Fibroblast of lung (primary cell): ENCODE measurements around the gene UGT2B11. TPM values are rescaled to one million over a fixed set of nuclear protein-coding genes. Genes with fewer than 3 reads are reported as not detected.
"Not testable (repeated sequence)": the region's sequence is repeated elsewhere in the genome, so short reads cannot be mapped to it uniquely, and the experiment has no call there.

Experiments used
- DNase-seq, 2 donors: peaks; one replicate each; pipeline versions ENCODE4 v3.0.0 to v3.0.0-alpha.2; 2010; ENCODE audit warnings: low read depth in 2 of 2
- H2AFZ ChIP-seq: 2 replicates; pipeline ENCODE4 v1.5.1; 2012; ENCODE audit warnings: low read length, control low read depth, inconsistent platforms
- H3K27ac ChIP-seq: 2 replicates; pipeline ENCODE4 v1.5.1; 2011; ENCODE audit warnings: low read length, control low read depth; ENCODE audit not compliant: insufficient read depth
- H3K27me3 ChIP-seq: 2 replicates; pipeline ENCODE4 v1.5.1; 2011; ENCODE audit warnings: mild to moderate bottlenecking, low read length; ENCODE audit not compliant: control insufficient read depth, insufficient read depth
- H3K36me3 ChIP-seq: 2 replicates; pipeline ENCODE4 v1.5.1; 2011; ENCODE audit warnings: low read length; ENCODE audit not compliant: control insufficient read depth, insufficient read depth
- H3K4me1 ChIP-seq: 2 replicates; pipeline ENCODE4 v1.5.1; 2011; ENCODE audit warnings: low read length; ENCODE audit not compliant: control insufficient read depth, insufficient read depth; ENCODE audit errors: extremely low read depth
- H3K4me2 ChIP-seq: 2 replicates; pipeline ENCODE4 v1.5.1; 2011; ENCODE audit warnings: low read length, control low read depth; ENCODE audit not compliant: insufficient read depth; ENCODE audit errors: extremely low read depth
- H3K4me3 ChIP-seq, 4 experiments: fragments of 200-600 bp in 1 of 4; sonication (generic) in 1 of 4; replicated peaks in 1 of 4; 2 replicates each; pipeline ENCODE4 v1.5.1; 2011 to 2016; ENCODE audit warnings: low read length in 4 of 4, low read depth in 3 of 4, mild to moderate bottlenecking in 3 of 4, control low read depth in 2 of 4, inconsistent platforms in 1 of 4, mixed read lengths in 1 of 4; ENCODE audit not compliant: insufficient read depth in 1 of 4; ENCODE audit errors: control extremely low read depth in 1 of 4
- H3K79me2 ChIP-seq: 2 replicates; pipeline ENCODE4 v1.5.1; 2012; ENCODE audit warnings: mild to moderate bottlenecking, low read length, inconsistent platforms; ENCODE audit not compliant: control insufficient read depth, insufficient read depth
- H3K9ac ChIP-seq: 2 replicates; pipeline ENCODE4 v1.5.1; 2011; ENCODE audit warnings: mild to moderate bottlenecking, low read length, control low read depth; ENCODE audit not compliant: insufficient read depth
- H3K9me3 ChIP-seq: 2 replicates; pipeline ENCODE4 v1.5.1; 2012; ENCODE audit warnings: low read depth, low read length; ENCODE audit not compliant: control insufficient read depth, insufficient read depth
- H4K20me1 ChIP-seq: 2 replicates; pipeline ENCODE4 v1.5.1; 2011; ENCODE audit warnings: low read length; ENCODE audit not compliant: control insufficient read depth, insufficient read depth; ENCODE audit errors: extremely low read depth
- EZH2 ChIP-seq: IDR thresholded peaks from 2 replicates; pipeline ENCODE4 v1.5.1; 2012; ENCODE audit warnings: low read length, control low read depth, mild to moderate bottlenecking; ENCODE audit errors: missing control alignments
- polyA minus RNA-seq: library from RNA; depleted of rRNA, polyadenylated mRNA; stranded (reverse); fragments of >200 nt; gene quantifications from 2 replicates; pipeline ENCODE4 v1.2.3, GENCODE V29; 2011; ENCODE audit warnings: low replicate concordance
- polyA plus RNA-seq, 2 donors: library from polyadenylated mRNA; depleted of rRNA in 1 of 2; stranded (reverse) in 1 of 2; unstranded in 1 of 2; fragments of >200 nt; gene quantifications; 2 replicates each; pipeline ENCODE4 v1.2.1, GENCODE V29; 2011 to 2012; ENCODE audit warnings: missing spikeins in 1 of 2
- total RNA-seq: library from RNA; depleted of rRNA; stranded (reverse); fragments of >200 nt; gene quantifications from 2 replicates; pipeline ENCODE4 v1.2.1, GENCODE V29; 2014
- TF ChIP-seq, protein P1 (sequence below), 2 donors: IDR thresholded peaks in 1 of 2; conservative IDR thresholded peaks in 1 of 2; 1 replicate in 1 of 2; 2 replicates in 1 of 2; pipeline ENCODE4 v1.5.1; 2011 to 2012; ENCODE audit warnings: low read length in 2 of 2, control low read depth in 1 of 2, inconsistent platforms in 1 of 2, low read depth in 1 of 2, mild to moderate bottlenecking in 1 of 2

UGT2B11 gene
- total RNA-seq (not detected in 2 replicates), polyA plus RNA-seq (not detected in 2 replicates), polyA minus RNA-seq (not detected in 2 replicates)
- polyA plus RNA-seq (2012), result not detected in 2 replicates

DNA sequence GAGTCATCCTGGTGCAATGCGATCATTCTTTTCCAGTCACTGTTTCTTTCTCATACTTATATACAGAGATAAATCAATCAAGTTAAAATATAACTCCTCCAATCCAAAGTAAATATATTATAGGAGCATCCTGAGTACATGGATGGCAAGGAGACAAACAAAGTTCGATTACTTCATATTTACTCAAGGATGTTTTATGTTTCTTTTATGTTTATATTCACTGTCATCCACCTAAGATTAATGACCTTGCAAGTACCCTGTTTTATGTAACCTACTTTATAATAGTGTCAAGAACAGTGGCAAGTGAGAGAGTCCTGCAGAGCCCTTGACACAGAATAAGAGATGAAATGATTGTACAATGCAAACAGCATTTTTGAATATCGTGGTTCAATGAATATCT lies at the start of gene UGT2B11:
TSS of gene UGT2B11 (minus strand) at position 33 of the 400 bp plus-strand sequence. CDS start at position 7, 26 bp downstream.
- no peak for DNase-seq
- Histone ChIP-seq H3K79me2 (no peaks in the 10 kb centered on the region), H3K9ac (no peak within 1 kb of the TSS), H3K27me3 (no peaks in the 10 kb centered on the region), H2AFZ (no peak within 1 kb of the TSS), H3K4me2 (no peak within 1 kb of the TSS), H3K4me1 (no peaks in the 10 kb centered on the region), H3K4me3 (no peak within 1 kb of the TSS), H3K9me3 (no peaks in the 10 kb centered on the region), H3K27ac (no peak within 1 kb of the TSS), H4K20me1 (no peaks in the 10 kb centered on the region), H3K36me3 (no peaks in the 10 kb centered on the region)
- no peak for TF ChIP-seq EZH2
- TF ChIP-seq, protein P1, sequence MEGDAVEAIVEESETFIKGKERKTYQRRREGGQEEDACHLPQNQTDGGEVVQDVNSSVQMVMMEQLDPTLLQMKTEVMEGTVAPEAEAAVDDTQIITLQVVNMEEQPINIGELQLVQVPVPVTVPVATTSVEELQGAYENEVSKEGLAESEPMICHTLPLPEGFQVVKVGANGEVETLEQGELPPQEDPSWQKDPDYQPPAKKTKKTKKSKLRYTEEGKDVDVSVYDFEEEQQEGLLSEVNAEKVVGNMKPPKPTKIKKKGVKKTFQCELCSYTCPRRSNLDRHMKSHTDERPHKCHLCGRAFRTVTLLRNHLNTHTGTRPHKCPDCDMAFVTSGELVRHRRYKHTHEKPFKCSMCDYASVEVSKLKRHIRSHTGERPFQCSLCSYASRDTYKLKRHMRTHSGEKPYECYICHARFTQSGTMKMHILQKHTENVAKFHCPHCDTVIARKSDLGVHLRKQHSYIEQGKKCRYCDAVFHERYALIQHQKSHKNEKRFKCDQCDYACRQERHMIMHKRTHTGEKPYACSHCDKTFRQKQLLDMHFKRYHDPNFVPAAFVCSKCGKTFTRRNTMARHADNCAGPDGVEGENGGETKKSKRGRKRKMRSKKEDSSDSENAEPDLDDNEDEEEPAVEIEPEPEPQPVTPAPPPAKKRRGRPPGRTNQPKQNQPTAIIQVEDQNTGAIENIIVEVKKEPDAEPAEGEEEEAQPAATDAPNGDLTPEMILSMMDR (conservative IDR thresholded peaks at IDR 0.05 in 1 of 2, IDR thresholded peaks at IDR 0.05 in 1 of 2; ENCODE audit: low read depth in 1 of 2, low read length in 2 of 2), result no peak

DNA sequence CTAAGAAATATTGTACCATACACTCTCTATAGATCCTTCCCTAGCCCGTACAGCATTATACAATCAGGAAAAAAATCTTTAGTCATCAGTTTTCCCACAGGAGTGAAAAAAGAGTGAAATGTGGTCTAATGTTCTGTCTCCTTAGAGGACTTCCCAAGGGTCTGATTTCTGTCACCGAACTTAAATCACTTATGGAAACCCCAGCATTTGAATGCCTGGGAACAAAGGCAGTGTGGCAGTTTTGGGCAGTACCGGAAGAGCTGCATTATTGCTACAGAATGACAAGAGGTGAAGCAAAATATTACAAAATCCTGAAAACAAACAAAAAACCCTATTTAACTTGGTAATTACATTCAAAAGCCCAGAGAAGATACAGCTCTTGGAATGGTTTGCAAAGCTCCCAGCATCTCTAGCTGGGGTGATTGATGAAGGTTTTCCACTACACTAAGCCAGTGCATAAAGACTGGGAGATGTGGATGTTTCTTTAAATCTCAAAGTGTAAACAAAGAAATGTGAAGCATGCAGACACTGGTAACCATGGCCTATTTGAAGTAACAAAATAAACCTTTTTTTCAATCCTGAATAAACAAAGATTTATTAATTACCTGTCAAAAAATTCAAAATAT lies 38.7 kb upstream of the UGT2B11 start:
- not testable (repeated sequence) for H3K27me3 ChIP-seq, H3K4me2 ChIP-seq, H3K9ac ChIP-seq, H4K20me1 ChIP-seq, H2AFZ ChIP-seq, H3K4me1 ChIP-seq, H3K9me3 ChIP-seq, H3K4me3 ChIP-seq, H3K27ac ChIP-seq, DNase-seq, H3K36me3 ChIP-seq, H3K79me2 ChIP-seq

DNA sequence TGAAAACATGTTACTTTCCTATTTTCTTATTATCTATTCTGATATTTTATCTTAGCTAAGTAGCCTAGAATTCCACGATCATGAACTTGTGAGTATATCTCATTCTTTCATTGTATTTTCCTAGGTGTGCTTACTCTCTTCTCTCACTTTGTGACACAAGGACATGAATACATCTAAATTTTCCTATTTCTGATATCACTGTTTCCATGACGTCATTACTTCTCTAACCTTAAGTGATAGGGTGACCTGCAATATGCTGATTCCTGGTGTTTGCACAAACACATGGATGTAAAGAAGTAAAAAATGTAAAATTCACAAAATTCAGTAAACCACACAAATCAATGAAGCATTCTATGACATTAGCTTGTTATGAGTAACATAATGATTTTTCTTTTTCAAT lies 36.3 kb upstream of the UGT2B11 start:
- not testable (repeated sequence) for H4K20me1 ChIP-seq, H2AFZ ChIP-seq, H3K4me1 ChIP-seq

DNA sequence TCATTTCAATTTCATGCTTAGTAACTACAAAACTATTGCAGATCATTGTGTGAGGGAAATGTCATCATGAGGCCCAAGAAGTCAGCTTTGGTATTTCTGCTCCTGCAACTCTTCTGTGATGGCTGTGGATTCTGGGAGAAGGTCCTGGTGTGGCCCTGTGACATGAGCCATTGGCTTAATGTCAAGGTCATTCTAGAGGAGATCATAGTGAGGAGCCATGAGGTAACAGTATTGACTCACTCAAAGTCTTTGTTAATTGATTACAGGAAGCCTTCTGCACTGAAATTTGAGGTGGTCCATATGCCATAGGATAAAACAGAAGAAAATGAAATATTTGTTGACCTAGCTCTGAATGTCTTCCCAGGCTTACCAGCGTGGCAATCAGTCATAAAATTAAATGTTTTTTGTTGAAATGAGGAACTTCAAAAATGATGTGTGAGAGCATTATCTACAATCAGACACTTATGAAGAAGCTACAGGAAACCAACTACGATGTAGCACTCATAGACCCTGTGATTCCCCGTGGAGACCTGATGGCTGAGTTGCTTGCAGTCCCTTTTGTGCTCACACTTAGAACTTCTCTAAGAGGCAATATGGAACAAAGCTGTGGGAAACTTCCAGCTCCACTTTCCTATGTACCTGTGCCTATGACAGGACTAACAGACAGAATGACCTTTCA lies 28.2 kb upstream of the UGT2B11 start:
- not testable (repeated sequence) for H3K4me3 ChIP-seq, H4K20me1 ChIP-seq, H3K79me2 ChIP-seq, DNase-seq, H3K4me2 ChIP-seq, H3K9ac ChIP-seq, H2AFZ ChIP-seq, H3K9me3 ChIP-seq, H3K27ac ChIP-seq, H3K27me3 ChIP-seq, H3K36me3 ChIP-seq, H3K4me1 ChIP-seq

More for the DNA sequence above, 36.3 kb upstream of the UGT2B11 start:
- H3K4me2 ChIP-seq, H3K36me3 ChIP-seq, H3K79me2 ChIP-seq, H3K27ac ChIP-seq, H3K4me3 ChIP-seq, H3K9me3 ChIP-seq, H3K27me3 ChIP-seq, DNase-seq, H3K9ac ChIP-seq: not testable (repeated sequence)

DNA sequence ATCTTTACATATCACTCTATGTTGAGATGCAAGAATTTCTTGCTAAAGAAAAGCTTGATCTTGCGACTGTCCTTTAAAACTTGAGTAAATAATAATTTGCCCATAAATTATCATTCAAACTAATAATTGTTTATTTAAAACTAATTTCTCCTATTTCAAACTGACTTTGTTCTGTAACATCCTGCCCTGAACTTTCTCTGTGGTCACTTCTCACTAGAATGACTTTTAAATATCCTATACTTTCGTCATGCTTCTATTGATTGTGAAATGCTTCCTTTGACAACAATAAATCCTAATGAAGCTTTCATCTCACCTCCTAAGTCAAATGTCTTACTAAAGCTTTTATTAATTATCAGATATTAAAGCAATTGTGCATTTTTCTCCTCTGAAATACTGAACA lies 27.2 kb upstream of the UGT2B11 start:
- not testable (repeated sequence) for H3K27ac ChIP-seq, H3K4me1 ChIP-seq, H3K4me3 ChIP-seq, DNase-seq, H3K36me3 ChIP-seq, H3K9ac ChIP-seq, H2AFZ ChIP-seq, H3K9me3 ChIP-seq, H4K20me1 ChIP-seq, H3K27me3 ChIP-seq, H3K4me2 ChIP-seq, H3K79me2 ChIP-seq

DNA sequence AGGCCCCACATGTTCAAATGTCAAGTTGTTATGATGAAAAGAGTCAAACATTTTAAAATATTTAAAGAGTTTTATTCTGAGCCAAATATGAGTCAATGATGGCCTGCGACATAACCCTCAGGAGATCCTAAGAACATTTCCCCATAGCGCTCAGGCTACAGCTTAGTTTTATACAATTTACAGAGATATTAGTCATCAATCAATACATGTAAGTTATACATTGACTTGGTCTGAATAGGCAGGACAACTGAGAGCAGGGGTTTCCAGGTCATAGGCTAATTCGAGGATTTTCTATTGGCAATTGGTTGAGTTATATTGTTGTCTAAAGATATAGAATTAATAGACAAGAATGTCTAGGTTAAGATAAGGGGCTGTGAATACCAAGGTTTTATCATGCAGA lies 26.2 kb upstream of the UGT2B11 start:
- H2AFZ ChIP-seq, H3K4me2 ChIP-seq: not testable (repeated sequence)

More for the DNA sequence above, 26.2 kb upstream of the UGT2B11 start:
- not testable (repeated sequence) for H3K36me3 ChIP-seq, H3K27ac ChIP-seq, H3K9ac ChIP-seq, DNase-seq, H4K20me1 ChIP-seq, H3K9me3 ChIP-seq, H3K4me3 ChIP-seq, H3K79me2 ChIP-seq, H3K4me1 ChIP-seq, H3K27me3 ChIP-seq
